ENCODE data around the gene RASSF1. TPM values are rescaled to one million over a fixed set of nuclear protein-coding genes. Genes with fewer than 3 reads are reported as not detected.
A peak's percentile ranks its signal among the peaks of the same experiment; 100 is the strongest.

The RASSF1 gene
- total RNA-seq, 2 donors from 2014 or later: 20.6 to 28.2 TPM

GRCh38 chr3:50318615-50319014 lies 22.0 kb downstream of the RASSF1 start:
- no peak for DNase-seq
- H3K9ac ChIP-seq (ENCODE audit: low read depth in 2 of 2, low read length in 2 of 2): peak overlapping the region in 1 of 2 donors; percentile 91
- H3K4me1 ChIP-seq: peaks cover 38% of the 10 kb centered on the region
- H3K4me3 ChIP-seq: no peak overlapping the region
- H3K27ac ChIP-seq: no peak overlapping the region
- H3K27me3 ChIP-seq: no peaks in the 10 kb centered on the region
- no peaks in the 10 kb centered on the region for H3K9me3 ChIP-seq
- TF ChIP-seq, protein P1, sequence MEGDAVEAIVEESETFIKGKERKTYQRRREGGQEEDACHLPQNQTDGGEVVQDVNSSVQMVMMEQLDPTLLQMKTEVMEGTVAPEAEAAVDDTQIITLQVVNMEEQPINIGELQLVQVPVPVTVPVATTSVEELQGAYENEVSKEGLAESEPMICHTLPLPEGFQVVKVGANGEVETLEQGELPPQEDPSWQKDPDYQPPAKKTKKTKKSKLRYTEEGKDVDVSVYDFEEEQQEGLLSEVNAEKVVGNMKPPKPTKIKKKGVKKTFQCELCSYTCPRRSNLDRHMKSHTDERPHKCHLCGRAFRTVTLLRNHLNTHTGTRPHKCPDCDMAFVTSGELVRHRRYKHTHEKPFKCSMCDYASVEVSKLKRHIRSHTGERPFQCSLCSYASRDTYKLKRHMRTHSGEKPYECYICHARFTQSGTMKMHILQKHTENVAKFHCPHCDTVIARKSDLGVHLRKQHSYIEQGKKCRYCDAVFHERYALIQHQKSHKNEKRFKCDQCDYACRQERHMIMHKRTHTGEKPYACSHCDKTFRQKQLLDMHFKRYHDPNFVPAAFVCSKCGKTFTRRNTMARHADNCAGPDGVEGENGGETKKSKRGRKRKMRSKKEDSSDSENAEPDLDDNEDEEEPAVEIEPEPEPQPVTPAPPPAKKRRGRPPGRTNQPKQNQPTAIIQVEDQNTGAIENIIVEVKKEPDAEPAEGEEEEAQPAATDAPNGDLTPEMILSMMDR (IDR thresholded peaks at IDR 0.05): no peak
- intact Hi-C loops (cut with DNase I): no loop called here
- H3K36me3 ChIP-seq: no peaks in the 10 kb centered on the region

GRCh38 chr3:50318163-50318562 lies 22.5 kb downstream of the RASSF1 start:
- Histone ChIP-seq H3K27me3 (no peaks in the 10 kb centered on the region), H3K9ac (ENCODE audit: low read depth in 2 of 2, low read length in 2 of 2) (peak overlapping the region in 1 of 2 donors; percentile 91), H3K9me3 (no peaks in the 10 kb centered on the region), H3K36me3 (no peaks in the 10 kb centered on the region), H3K27ac (peak overlapping the region; percentile 91), H3K4me3 (no peak overlapping the region), H3K4me1 (peaks cover 38% of the 10 kb centered on the region)
- intact Hi-C loops (cut with DNase I): no loop called here
- no peak for DNase-seq
- TF ChIP-seq, protein P1 (IDR thresholded peaks at IDR 0.05): no peak

- intact Hi-C loops (cut with DNase I): no loop called here
- Histone ChIP-seq H3K9me3 (no peaks in the 10 kb centered on the region), H3K9ac (ENCODE audit: low read depth in 2 of 2, low read length in 2 of 2) (peak overlapping the region; percentile 60 to 86), H3K4me1 (peaks cover 34% of the 10 kb centered on the region), H3K27ac (peak overlapping the region; percentile 91), H3K27me3 (no peaks in the 10 kb centered on the region), H3K4me3 (no peak overlapping the region), H3K36me3 (no peaks in the 10 kb centered on the region)
- peak; percentile 69 for DNase-seq
- TF ChIP-seq, protein P1 (IDR thresholded peaks at IDR 0.05): no peak
Observed at GRCh38 chr3:50317300-50317699, 23.3 kb downstream of the RASSF1 start.

DNA sequence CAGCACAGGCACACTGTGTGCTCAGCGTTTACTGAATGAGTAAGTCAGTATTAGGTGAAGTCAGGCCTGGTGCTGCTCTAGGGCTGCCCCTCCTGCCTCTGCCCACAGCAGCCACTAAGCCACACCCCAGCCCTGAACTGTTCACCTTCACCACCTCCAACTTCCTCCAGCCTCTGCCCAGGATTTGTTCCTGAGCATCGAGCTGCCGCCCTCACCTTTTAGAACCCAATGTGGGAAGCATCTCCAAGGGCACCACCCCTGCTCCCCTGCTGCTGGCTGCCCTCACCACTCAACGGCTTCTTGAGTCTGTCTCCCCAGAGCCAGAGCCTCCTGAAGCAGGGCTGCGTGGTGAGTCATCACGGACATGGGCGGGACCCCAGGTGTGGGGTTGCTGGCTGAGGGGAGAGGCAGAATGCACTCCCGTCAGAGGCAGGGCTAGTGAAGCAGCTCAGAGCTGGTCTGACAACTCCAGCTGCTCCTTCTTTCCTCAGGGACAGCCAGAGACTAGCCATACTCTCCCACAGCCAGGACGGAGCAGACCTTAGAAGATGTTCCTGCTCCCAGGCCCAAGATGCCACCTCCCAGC lies 23.9 kb downstream of the RASSF1 start:
- no peaks in the 10 kb centered on the region for H3K9me3 ChIP-seq
- no peaks in the 10 kb centered on the region for H3K36me3 ChIP-seq
- peaks cover 28% of the 10 kb centered on the region for H3K4me1 ChIP-seq
- H3K27ac ChIP-seq: peak overlapping the region; percentile 91
- no peaks in the 10 kb centered on the region for H3K27me3 ChIP-seq
- H3K4me3 ChIP-seq: no peak overlapping the region
- TF ChIP-seq, protein P1 (IDR thresholded peaks at IDR 0.05): no peak
- peak overlapping the region; percentile 62 to 86 for H3K9ac ChIP-seq (ENCODE audit: low read depth in 2 of 2, low read length in 2 of 2)
- DNase-seq: peak; percentile 92
- intact Hi-C loops (cut with DNase I): no loop called here

DNA sequence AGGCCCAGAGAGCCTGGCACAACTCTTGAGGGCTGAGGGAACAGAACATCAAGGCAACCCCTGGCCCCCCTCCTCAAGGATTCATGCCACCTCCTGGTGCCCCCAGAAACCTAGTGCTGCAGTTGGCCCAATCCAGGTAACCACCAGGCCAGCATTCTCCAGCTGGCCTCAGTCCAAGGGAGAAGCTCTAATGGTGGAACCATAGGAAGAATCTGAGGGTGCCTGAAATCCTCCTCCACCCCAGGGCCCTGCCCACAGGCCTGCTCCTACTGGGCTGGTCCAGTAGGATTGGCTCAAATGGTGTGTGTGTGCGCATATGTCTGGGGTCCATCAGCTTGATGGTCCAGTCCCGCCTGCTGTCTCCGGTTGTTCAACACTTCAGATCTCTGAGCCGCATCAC lies 25.8 kb downstream of the RASSF1 start:
- intact Hi-C loops (cut with DNase I): no loop called here
- H3K9me3 ChIP-seq: no peaks in the 10 kb centered on the region
- peaks cover 28% of the 10 kb centered on the region for H3K4me1 ChIP-seq

More for the DNA sequence above, 25.8 kb downstream of the RASSF1 start:
- H3K27me3 ChIP-seq: no peaks in the 10 kb centered on the region
- H3K36me3 ChIP-seq: no peaks in the 10 kb centered on the region
- no peak overlapping the region for H3K9ac ChIP-seq (ENCODE audit: low read depth in 2 of 2, low read length in 2 of 2)
- H3K4me3 ChIP-seq: no peak overlapping the region
- no peak overlapping the region for H3K27ac ChIP-seq
- no peak for DNase-seq
- TF ChIP-seq, protein P1 (IDR thresholded peaks at IDR 0.05): no peak
